GM10847 (cell line): ENCODE results near the gene AQP1.

Experiments
- POLR2A ChIP-seq: IDR thresholded peaks from 2 replicates; pipeline ENCODE4 v1.6.1; 2011; ENCODE audit not compliant: insufficient read length; ENCODE audit errors: extremely low read depth

Gene AQP1

GRCh38 chr7:30909431-30909830 is 2.2 kb upstream of the AQP1 start:
- no peak for TF ChIP-seq POLR2A

GRCh38 chr7:30910411-30911073 is 1.1 kb upstream of the AQP1 start:
- no peak for TF ChIP-seq POLR2A

- no peak for TF ChIP-seq POLR2A
These were observed 520 bp upstream of the AQP1 start for GRCh38 chr7:30911133-30911532.

GRCh38 chr7:30912021-30912730 is 523 bp downstream of the AQP1 start:
- no peak for TF ChIP-seq POLR2A

- no peak for TF ChIP-seq POLR2A
These were observed 1.0 kb downstream of the AQP1 start for GRCh38 chr7:30912731-30912985.

GRCh38 chr7:30912986-30913811 is 1.5 kb downstream of the AQP1 start:
- no peak for TF ChIP-seq POLR2A

- TF ChIP-seq POLR2A, result no peak
These were observed 2.3 kb downstream of the AQP1 start for GRCh38 chr7:30913821-30914515.

- no peak for TF ChIP-seq POLR2A
These were observed 2.9 kb downstream of the AQP1 start for GRCh38 chr7:30914596-30914995.

GRCh38 chr7:30915005-30915601 is 3.5 kb downstream of the AQP1 start:
- TF ChIP-seq POLR2A, result no peak

- no peak for TF ChIP-seq POLR2A
These were observed 4.1 kb downstream of the AQP1 start for GRCh38 chr7:30915751-30916150.

GRCh38 chr7:30916255-30916654 is 4.6 kb downstream of the AQP1 start:
- no peak for TF ChIP-seq POLR2A

- TF ChIP-seq POLR2A, result no peak
These were observed 5.1 kb downstream of the AQP1 start for GRCh38 chr7:30916767-30917166.

GRCh38 chr7:30917216-30917893 is 5.7 kb downstream of the AQP1 start:
- no peak for TF ChIP-seq POLR2A

GRCh38 chr7:30918676-30919075 is 7.0 kb downstream of the AQP1 start:
- no peak for TF ChIP-seq POLR2A
